ENCODE data around the gene PIK3R1. TPM values are rescaled to one million over a fixed set of nuclear protein-coding genes. Genes with fewer than 3 reads are reported as not detected.

The PIK3R1 gene
- polyA plus RNA-seq, 1 donor (not counting 4 experiments of a cell fraction or from before 2014, with no cell fraction given), result 16.7 TPM

- no peaks in the 10 kb centered on the region for H4K20me1 ChIP-seq (ENCODE audit: control insufficient read depth, extremely low read depth, insufficient read depth, low read length)
- H3K4me1 ChIP-seq (ENCODE audit: control insufficient read depth, extremely low read depth, insufficient read depth, low read length), result peaks cover 41% of the 10 kb centered on the region
- H3K36me3 ChIP-seq (ENCODE audit: control insufficient read depth in 2 of 2, extremely low read depth in 1 of 2, insufficient read depth in 2 of 2, low read length in 2 of 2), result no peaks in the 10 kb centered on the region
- dilution Hi-C loops (cut with MboI; ENCODE audit: extremely low pct_ligation_motif_present, low sequenced_read_pairs), result no loop called here
- H3K4me2 ChIP-seq (ENCODE audit: control insufficient read depth, extremely low read depth, insufficient read depth, low read depth, low read length), result no peak overlapping the region
- H3K4me3 ChIP-seq (ENCODE audit: control insufficient read depth in 2 of 3, extremely low read depth in 1 of 3, insufficient read depth in 2 of 3, low read depth in 1 of 3, low read length in 3 of 3), result no peak overlapping the region
- DNase-seq (ENCODE audit: low read depth, low spot score) (no peak), FAIRE-seq (no peak)
- no peaks in the 10 kb centered on the region for H3K27me3 ChIP-seq (ENCODE audit: control insufficient read depth, extremely low read depth, insufficient read depth, low read length)
- TF ChIP-seq CTCF (optimal IDR thresholded peaks at IDR 0.05 in 1 of 3, IDR thresholded peaks at IDR 0.05 in 1 of 3, conservative IDR thresholded peaks at IDR 0.05 in 1 of 3; ENCODE audit: extremely low read depth in 1 of 3, insufficient read depth in 2 of 3, low read length in 3 of 3) (no peak), EZH2 (IDR thresholded peaks at IDR 0.05; ENCODE audit: low read length) (no peak)
- H2AFZ ChIP-seq (ENCODE audit: control insufficient read depth, low read length), result no peak overlapping the region
- no peaks in the 10 kb centered on the region for H3K9me3 ChIP-seq (ENCODE audit: control insufficient read depth, low read depth, low read length)
- no peak overlapping the region for H3K9ac ChIP-seq (ENCODE audit: control insufficient read depth, extremely low read depth, insufficient read depth, low read length)
- no peaks in the 10 kb centered on the region for H3K9me1 ChIP-seq (ENCODE audit: control insufficient read depth, extremely low read depth, insufficient read depth, low read length)
- H3K79me2 ChIP-seq (ENCODE audit: control insufficient read depth, insufficient read depth, low read length), result no peaks in the 10 kb centered on the region
- peak overlapping the region; percentile 72 for H3K27ac ChIP-seq (ENCODE audit: control insufficient read depth, insufficient read depth, low read length)
Measured at GRCh38 chr5:68334553-68334886, 119.0 kb downstream of the PIK3R1 start.

GRCh38 chr5:68335075-68335474 lies 119.5 kb downstream of the PIK3R1 start:
- Histone ChIP-seq H3K9ac (ENCODE audit: control insufficient read depth, extremely low read depth, insufficient read depth, low read length) (no peak overlapping the region), H3K79me2 (ENCODE audit: control insufficient read depth, insufficient read depth, low read length) (no peaks in the 10 kb centered on the region), H3K36me3 (ENCODE audit: control insufficient read depth in 2 of 2, extremely low read depth in 1 of 2, insufficient read depth in 2 of 2, low read length in 2 of 2) (no peaks in the 10 kb centered on the region), H3K9me3 (ENCODE audit: control insufficient read depth, low read depth, low read length) (no peaks in the 10 kb centered on the region), H3K4me3 (ENCODE audit: control insufficient read depth in 2 of 3, extremely low read depth in 1 of 3, insufficient read depth in 2 of 3, low read depth in 1 of 3, low read length in 3 of 3) (no peak overlapping the region), H3K9me1 (ENCODE audit: control insufficient read depth, extremely low read depth, insufficient read depth, low read length) (no peaks in the 10 kb centered on the region), H3K27ac (ENCODE audit: control insufficient read depth, insufficient read depth, low read length) (no peak overlapping the region), H2AFZ (ENCODE audit: control insufficient read depth, low read length) (no peak overlapping the region), H3K4me2 (ENCODE audit: control insufficient read depth, extremely low read depth, insufficient read depth, low read depth, low read length) (no peak overlapping the region), H4K20me1 (ENCODE audit: control insufficient read depth, extremely low read depth, insufficient read depth, low read length) (no peaks in the 10 kb centered on the region), H3K27me3 (ENCODE audit: control insufficient read depth, extremely low read depth, insufficient read depth, low read length) (no peaks in the 10 kb centered on the region), H3K4me1 (ENCODE audit: control insufficient read depth, extremely low read depth, insufficient read depth, low read length) (peaks cover 41% of the 10 kb centered on the region)
- FAIRE-seq (no peak), DNase-seq (ENCODE audit: low read depth, low spot score) (no peak)
- TF ChIP-seq EZH2 (IDR thresholded peaks at IDR 0.05; ENCODE audit: low read length) (no peak), CTCF (optimal IDR thresholded peaks at IDR 0.05 in 1 of 3, IDR thresholded peaks at IDR 0.05 in 1 of 3, conservative IDR thresholded peaks at IDR 0.05 in 1 of 3; ENCODE audit: extremely low read depth in 1 of 3, insufficient read depth in 2 of 3, low read length in 3 of 3) (no peak)
- dilution Hi-C loops (cut with MboI; ENCODE audit: extremely low pct_ligation_motif_present, low sequenced_read_pairs), result no loop called here

Data from keratinocyte (primary cell).